Measurements from ENCODE around the gene PAGE4. TPM values are rescaled to one million over a fixed set of nuclear protein-coding genes. Genes with fewer than 3 reads are reported as not detected.

The PAGE4 gene
- total and polyA plus RNA-seq, 9 of the 15 experiments (the other 6 are each of a cell fraction or from before 2014, with no cell fraction given): 0.99 to 8.0 (median 3.9) TPM

GRCh38 chrX:49868739-49869138 lies 39.6 kb downstream of the PAGE4 start:
- ChIA-PET CTCF (ENCODE audit: low intra/inter-chr PET ratio) (interaction anchor here (1.3 kb wide), 1 partner anchor 8 kb away, joined by 4 read pairs; no protein-coding TSS in a partner anchor), POLR2A (interaction anchor here (0.6 to 0.9 kb wide), 2 partner anchors 26 to 958 kb away, joined by 3 read pairs; no protein-coding TSS in a partner anchor)
- ATAC-seq (peak; percentile 89), FAIRE-seq (peak; percentile 78), DNase-seq (ENCODE audit: extremely low read depth in 1 of 4, low spot score in 3 of 4) (peak; percentile 10 to 57 (median 34))
- H3K9me1 ChIP-seq (ENCODE audit: control insufficient read depth, insufficient read depth, low read length): no peaks in the 10 kb centered on the region
- H2AFZ ChIP-seq (ENCODE audit: low read depth, low read length): peak overlapping the region; percentile 65
- H3K9ac ChIP-seq (ENCODE audit: insufficient read depth in 1 of 2, low read depth in 2 of 2, low read length in 2 of 2): peak overlapping the region in 1 of 2 experiments; percentile 54; a peak in 3 of 4 replicates
- no peaks in the 10 kb centered on the region for H3K27me3 ChIP-seq (ENCODE audit: control insufficient read depth in 2 of 2, insufficient read depth in 2 of 2, low read length in 2 of 2)
- H3K79me2 ChIP-seq (ENCODE audit: control insufficient read depth, insufficient read depth, low read length): no peaks in the 10 kb centered on the region
- BruUV-seq (replicated peaks): no TSS peak
- in situ Hi-C loops (cut with MboI): no loop called here
- H3K4me3 ChIP-seq: no peak overlapping the region
- peak overlapping the region; percentile 67 for H3K27ac ChIP-seq (ENCODE audit: extremely low read depth, low read depth, low read length)
- H3K4me1 ChIP-seq (replicated peaks in 1 of 2; ENCODE audit: control insufficient read depth in 2 of 2, insufficient read depth in 2 of 2, low read length in 2 of 2): peaks cover 0 to 7% of the 10 kb centered on the region in 2 experiments; a peak in 2 of 5 replicates
- no peaks in the 10 kb centered on the region for H4K20me1 ChIP-seq (replicated peaks; ENCODE audit: control insufficient read depth, insufficient read depth, low read length)
- intact Hi-C loops (cut with micrococcal nuclease): no loop called here
- peak overlapping the region; percentile 12; the same call in 1 of the 2 replicates for H3K4me2 ChIP-seq (ENCODE audit: insufficient read depth, low read length)
- H3K36me3 ChIP-seq (ENCODE audit: control insufficient read depth, insufficient read depth, low read length): no peaks in the 10 kb centered on the region
- WGBS (ENCODE audit: insufficient coverage, low coverage, missing lambda C conversion rate): no CpG with 5 or more reads among the region's 1 CpG
- no peaks in the 10 kb centered on the region for H3K9me3 ChIP-seq (replicated peaks; ENCODE audit: control insufficient read depth, insufficient read depth, low read depth, low read length)
- TF ChIP-seq STAT5B (CRISPR knock-in tag; IDR thresholded peaks at IDR 0.05) (no peak), ETS1 (conservative IDR thresholded peaks at IDR 0.05; ENCODE audit: control insufficient read depth, low read depth, low read length) (no peak), HDAC6 (IDR thresholded peaks at IDR 0.05; ENCODE audit: low read depth, low read length) (no peak), ZHX1 (conservative IDR thresholded peaks at IDR 0.05; ENCODE audit: low read length) (no peak), ZNF707 (CRISPR knock-in tag; conservative IDR thresholded peaks at IDR 0.05) (no peak), FOXK1 (CRISPR knock-in tag; IDR thresholded peaks at IDR 0.05; ENCODE audit: borderline replicate concordance) (no peak), ZNF134 (CRISPR knock-in tag; conservative IDR thresholded peaks at IDR 0.05) (no peak), ZC3H8 (IDR thresholded peaks at IDR 0.05) (no peak), KAT7 (CRISPR knock-in tag; IDR thresholded peaks at IDR 0.05; ENCODE audit: borderline replicate concordance) (no peak), RERE (CRISPR knock-in tag; IDR thresholded peaks at IDR 0.05; ENCODE audit: borderline replicate concordance) (no peak), PHF21A (IDR thresholded peaks at IDR 0.05; ENCODE audit: borderline replicate concordance, low read depth) (no peak), SREBF2 (CRISPR knock-in tag; IDR thresholded peaks at IDR 0.05) (no peak), DPF2 (IDR thresholded peaks at IDR 0.05) (peak; percentile 69), NR3C1 (CRISPR knock-in tag; IDR thresholded peaks at IDR 0.05) (no peak), ZNF384 (IDR thresholded peaks at IDR 0.05; ENCODE audit: low read depth, low read length) (no peak)
